ENCODE results near the gene KITLG.

DNA sequence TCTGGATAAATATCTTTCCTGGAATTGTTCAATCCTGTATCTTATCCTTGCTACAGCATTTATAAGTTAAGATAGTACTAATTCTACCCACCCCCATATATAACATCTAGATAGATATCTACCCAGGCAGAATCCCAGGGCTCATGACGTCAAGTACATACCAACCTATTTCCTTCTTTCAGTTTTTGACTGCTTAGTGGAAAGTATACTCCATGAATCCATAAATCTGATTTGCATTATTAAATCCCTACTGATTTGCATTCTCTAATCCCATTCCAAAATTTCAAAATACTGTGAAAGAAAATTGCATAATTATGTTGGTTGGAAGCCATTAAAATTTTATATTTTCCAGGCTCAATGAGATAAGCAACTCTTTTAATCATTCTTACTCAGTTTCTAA, 111.7 kb downstream of the KITLG start:
- TF ChIP-seq, protein P1, sequence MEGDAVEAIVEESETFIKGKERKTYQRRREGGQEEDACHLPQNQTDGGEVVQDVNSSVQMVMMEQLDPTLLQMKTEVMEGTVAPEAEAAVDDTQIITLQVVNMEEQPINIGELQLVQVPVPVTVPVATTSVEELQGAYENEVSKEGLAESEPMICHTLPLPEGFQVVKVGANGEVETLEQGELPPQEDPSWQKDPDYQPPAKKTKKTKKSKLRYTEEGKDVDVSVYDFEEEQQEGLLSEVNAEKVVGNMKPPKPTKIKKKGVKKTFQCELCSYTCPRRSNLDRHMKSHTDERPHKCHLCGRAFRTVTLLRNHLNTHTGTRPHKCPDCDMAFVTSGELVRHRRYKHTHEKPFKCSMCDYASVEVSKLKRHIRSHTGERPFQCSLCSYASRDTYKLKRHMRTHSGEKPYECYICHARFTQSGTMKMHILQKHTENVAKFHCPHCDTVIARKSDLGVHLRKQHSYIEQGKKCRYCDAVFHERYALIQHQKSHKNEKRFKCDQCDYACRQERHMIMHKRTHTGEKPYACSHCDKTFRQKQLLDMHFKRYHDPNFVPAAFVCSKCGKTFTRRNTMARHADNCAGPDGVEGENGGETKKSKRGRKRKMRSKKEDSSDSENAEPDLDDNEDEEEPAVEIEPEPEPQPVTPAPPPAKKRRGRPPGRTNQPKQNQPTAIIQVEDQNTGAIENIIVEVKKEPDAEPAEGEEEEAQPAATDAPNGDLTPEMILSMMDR (IDR thresholded peaks at IDR 0.05), result no peak
- no peak for TF ChIP-seq EZH2 (IDR thresholded peaks at IDR 0.05; ENCODE audit: borderline replicate concordance, insufficient read depth, low read depth, low read length, poor library complexity, severe bottlenecking)
